Measurements from ENCODE around the gene OVOL1.

The OVOL1 gene

GRCh38 chr11:65789230-65790103, 2.6 kb downstream of the OVOL1 start:
- TF ChIP-seq CTCF (IDR thresholded peaks at IDR 0.05; ENCODE audit: low read depth, low read length), result no peak
- no peak for TF ChIP-seq POLR2A (IDR thresholded peaks at IDR 0.05; ENCODE audit: extremely low read depth, insufficient read length)
- no peak for TF ChIP-seq MYC (IDR thresholded peaks at IDR 0.05; ENCODE audit: low read depth, low read length)
- no peak for TF ChIP-seq MAX (IDR thresholded peaks at IDR 0.05; ENCODE audit: low read depth, low read length)
- DNase-seq (ENCODE audit: low read depth), result no peak
- no peak overlapping the region for H3K4me3 ChIP-seq (ENCODE audit: low read depth, low read length)

- TF ChIP-seq MAX (IDR thresholded peaks at IDR 0.05; ENCODE audit: low read depth, low read length), result no peak
- no peak for TF ChIP-seq POLR2A (IDR thresholded peaks at IDR 0.05; ENCODE audit: extremely low read depth, insufficient read length)
- TF ChIP-seq CTCF (IDR thresholded peaks at IDR 0.05; ENCODE audit: low read depth, low read length), result no peak
- no peak for TF ChIP-seq MYC (IDR thresholded peaks at IDR 0.05; ENCODE audit: low read depth, low read length)
- no peak for DNase-seq (ENCODE audit: low read depth)
- no peak overlapping the region for H3K4me3 ChIP-seq (ENCODE audit: low read depth, low read length)
Observed at GRCh38 chr11:65790104-65790901, 3.4 kb downstream of the OVOL1 start.

- no peak overlapping the region for H3K4me3 ChIP-seq (ENCODE audit: low read depth, low read length)
- no peak for DNase-seq (ENCODE audit: low read depth)
- TF ChIP-seq MAX (IDR thresholded peaks at IDR 0.05; ENCODE audit: low read depth, low read length) (no peak), POLR2A (IDR thresholded peaks at IDR 0.05; ENCODE audit: extremely low read depth, insufficient read length) (no peak)
Observed at GRCh38 chr11:65790902-65791650, 4.2 kb downstream of the OVOL1 start.

- TF ChIP-seq MYC (IDR thresholded peaks at IDR 0.05; ENCODE audit: low read depth, low read length) (no peak), MAX (IDR thresholded peaks at IDR 0.05; ENCODE audit: low read depth, low read length) (0 out of 2 replicates have a peak, but pooled peaks have one; percentile 29), CTCF (IDR thresholded peaks at IDR 0.05; ENCODE audit: low read depth, low read length) (no peak), POLR2A (IDR thresholded peaks at IDR 0.05; ENCODE audit: extremely low read depth, insufficient read length) (no peak)
- DNase-seq (ENCODE audit: low read depth), result no peak
- H3K4me3 ChIP-seq (ENCODE audit: low read depth, low read length), result no peak overlapping the region
Observed at GRCh38 chr11:65791719-65792213, 4.9 kb downstream of the OVOL1 start.

- TF ChIP-seq MYC (IDR thresholded peaks at IDR 0.05; ENCODE audit: low read depth, low read length) (no peak), POLR2A (IDR thresholded peaks at IDR 0.05; ENCODE audit: extremely low read depth, insufficient read length) (no peak), MAX (IDR thresholded peaks at IDR 0.05; ENCODE audit: low read depth, low read length) (no peak), CTCF (IDR thresholded peaks at IDR 0.05; ENCODE audit: low read depth, low read length) (no peak)
- H3K4me3 ChIP-seq (ENCODE audit: low read depth, low read length), result no peak overlapping the region
Observed at GRCh38 chr11:65792456-65792855, 5.6 kb downstream of the OVOL1 start.

More at GRCh38 chr11:65792456-65792855, 5.6 kb downstream of the OVOL1 start:
- DNase-seq (ENCODE audit: low read depth), result no peak
